ENCODE results near the gene UBQLN3. TPM values are rescaled to one million over a fixed set of nuclear protein-coding genes. Genes with fewer than 3 reads are reported as not detected.

The UBQLN3 gene
- total RNA-seq, 1 donor from 2014 or later = 0.22 TPM

DNA sequence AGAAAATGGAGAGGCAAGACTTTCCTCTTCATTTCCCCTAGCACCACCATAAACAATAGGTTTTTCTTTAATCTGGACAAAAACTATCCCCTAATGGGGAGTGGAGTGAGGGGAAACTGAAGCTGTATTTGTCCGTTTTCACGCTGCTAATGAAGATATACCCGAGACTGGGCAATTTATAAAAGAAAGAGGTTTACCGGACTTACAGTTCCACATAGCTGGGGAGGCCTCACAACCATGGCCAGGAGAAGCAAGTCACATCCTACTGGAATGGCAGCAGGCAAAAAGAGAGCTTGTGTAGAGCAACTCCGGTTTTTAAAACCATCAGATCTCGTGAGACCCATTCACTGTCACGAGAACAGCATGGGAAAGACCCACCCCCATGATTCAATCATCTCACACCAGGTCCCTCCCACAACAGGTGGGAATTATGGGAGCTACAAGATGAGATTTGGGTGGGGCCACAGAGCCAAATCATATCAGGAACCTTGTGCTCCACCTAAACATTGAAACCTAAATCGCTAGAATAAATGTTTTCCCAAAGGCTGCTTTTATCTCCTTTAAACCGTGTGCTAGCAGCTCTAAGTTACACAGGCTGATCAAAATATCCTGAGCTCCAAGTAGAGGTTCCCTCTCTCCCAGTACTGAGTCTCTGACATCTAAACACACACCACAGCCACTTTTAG lies 4.3 kb downstream of the UBQLN3 start:
- no peak for DNase-seq (ENCODE audit: low spot score)

DNA sequence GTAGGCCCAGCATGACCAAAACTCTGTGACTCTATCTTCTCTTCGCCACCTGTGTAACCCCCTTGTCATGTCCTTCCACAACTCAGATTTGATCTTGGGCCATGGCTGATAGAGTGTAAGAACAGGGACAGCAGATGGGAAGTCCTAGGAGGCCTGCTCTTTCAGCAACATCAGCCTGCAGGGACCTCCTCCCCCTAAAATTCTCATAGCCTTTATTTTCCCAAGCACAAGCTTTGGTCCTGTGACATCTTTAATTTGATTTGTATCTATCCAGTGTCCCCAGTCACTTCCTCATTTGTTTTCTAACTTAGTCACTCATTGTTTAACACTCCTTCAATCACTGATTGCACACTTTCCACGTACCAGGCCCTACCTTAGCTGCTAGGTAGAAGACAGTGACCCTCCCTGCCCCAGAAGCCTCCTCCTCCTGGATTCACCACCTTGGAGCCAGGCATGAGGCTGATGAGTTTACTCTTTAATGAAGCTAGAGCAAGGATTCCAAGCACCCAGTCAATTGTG lies 5.3 kb downstream of the UBQLN3 start:
- DNase-seq (ENCODE audit: low spot score) = no peak

DNA sequence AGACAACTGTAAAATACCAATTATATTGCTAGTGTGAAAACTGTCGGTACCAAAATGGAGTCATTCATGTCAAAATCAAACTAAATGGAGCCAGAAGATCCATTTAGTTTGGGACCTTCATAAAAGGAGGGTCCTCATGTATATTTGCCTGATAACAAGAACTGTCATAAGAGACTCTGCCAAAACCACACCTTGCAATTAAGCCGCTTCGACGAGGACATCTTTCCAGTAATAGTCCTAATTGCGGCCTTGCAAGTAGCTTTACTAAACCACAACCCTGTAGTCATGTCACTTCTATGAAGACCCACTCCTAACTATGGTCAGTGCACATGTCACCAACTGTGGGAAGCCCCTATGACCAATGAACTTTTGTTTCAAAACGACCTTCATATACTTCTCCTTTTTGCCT lies 9.4 kb downstream of the UBQLN3 start:
- no peak for DNase-seq (ENCODE audit: low spot score)

DNA sequence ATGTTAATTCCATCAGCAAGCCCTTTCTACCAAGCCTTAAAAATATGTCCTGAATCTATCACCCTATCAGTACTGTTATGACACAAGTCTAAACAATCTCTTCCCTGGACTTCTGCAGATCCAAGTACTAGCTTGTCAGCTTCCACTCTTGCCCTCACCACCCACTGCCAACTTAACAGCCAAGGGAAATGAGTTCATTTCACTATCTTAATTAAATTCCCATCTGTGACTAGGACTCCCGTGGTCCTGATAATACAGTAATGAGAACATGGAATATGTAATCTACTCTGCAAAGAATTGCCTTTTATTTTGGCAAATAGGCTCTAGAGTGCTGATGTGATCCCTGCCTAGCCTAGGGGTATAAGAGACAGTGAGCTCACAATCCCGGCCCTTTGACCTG lies 10.1 kb downstream of the UBQLN3 start:
- no peak for DNase-seq (ENCODE audit: low spot score)

- DNase-seq (ENCODE audit: low spot score) = no peak
Observed at GRCh38 chr11:5489576-5490357, 20.0 kb downstream of the UBQLN3 start.

DNA sequence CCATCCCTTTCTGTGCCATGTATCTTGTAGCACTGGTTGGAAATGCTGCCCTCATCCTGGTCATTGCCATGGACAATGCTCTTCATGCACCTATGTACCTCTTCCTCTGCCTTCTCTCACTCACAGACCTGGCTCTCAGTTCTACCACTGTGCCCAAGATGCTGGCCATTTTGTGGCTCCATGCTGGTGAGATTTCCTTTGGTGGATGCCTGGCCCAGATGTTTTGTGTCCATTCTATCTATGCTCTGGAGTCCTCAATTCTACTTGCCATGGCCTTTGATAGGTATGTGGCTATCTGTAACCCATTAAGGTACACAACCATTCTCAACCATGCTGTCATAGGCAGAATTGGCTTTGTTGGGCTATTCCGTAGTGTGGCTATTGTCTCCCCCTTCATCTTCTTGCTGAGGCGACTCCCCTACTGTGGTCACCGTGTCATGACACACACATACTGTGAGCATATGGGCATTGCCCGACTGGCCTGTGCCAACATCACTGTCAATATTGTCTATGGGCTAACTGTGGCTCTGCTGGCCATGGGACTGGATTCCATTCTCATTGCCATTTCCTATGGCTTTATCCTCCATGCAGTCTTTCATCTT lies 20.9 kb downstream of the UBQLN3 start:
- DNase-seq (ENCODE audit: low spot score) = no peak

DNA sequence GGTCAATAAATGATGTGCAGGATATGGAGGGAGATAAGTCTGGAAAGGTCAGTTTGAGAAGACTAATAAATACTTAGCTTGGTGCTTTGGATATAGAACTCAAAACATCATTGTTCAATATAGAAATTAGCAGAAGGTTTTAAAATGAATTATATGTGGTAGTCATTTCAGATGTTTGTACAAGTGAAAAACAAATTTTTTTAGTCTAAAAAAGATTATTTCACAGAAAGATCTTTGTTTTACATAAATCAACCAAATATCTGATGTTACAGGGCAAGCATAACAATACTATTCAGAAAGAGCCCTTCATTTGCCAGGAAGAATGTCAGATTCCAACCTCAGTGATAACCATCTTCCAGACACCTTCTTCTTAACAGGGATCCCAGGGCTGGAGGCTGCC lies 21.4 kb downstream of the UBQLN3 start, which contains the start of gene OR52D1:
Gene OR52D1 (plus strand): TSS at position 301 of the 400 bp plus-strand sequence. CDS start 22 bp downstream, at position 323.
- no peak for DNase-seq (ENCODE audit: low spot score)

DNA sequence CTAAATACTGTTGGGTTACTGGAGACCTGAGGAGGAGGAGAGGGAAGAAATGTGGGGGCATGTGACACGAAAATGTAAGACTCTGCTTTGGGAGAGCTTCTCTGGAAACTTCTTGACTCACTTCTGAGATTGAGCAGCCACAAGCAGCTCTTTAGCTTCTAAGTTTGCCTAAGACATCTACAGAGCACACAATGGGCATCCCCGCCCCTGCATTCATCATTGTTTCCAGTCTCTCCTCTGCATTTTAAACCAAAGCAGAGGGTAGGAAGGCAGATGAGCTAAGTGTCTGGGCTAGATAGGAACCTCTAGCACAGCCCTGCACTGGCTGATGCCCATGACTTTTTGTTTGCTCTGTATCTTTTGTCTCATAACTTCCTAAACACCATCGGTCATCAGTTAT lies 23.3 kb downstream of the UBQLN3 start:
- no peak for DNase-seq (ENCODE audit: low spot score)

DNA sequence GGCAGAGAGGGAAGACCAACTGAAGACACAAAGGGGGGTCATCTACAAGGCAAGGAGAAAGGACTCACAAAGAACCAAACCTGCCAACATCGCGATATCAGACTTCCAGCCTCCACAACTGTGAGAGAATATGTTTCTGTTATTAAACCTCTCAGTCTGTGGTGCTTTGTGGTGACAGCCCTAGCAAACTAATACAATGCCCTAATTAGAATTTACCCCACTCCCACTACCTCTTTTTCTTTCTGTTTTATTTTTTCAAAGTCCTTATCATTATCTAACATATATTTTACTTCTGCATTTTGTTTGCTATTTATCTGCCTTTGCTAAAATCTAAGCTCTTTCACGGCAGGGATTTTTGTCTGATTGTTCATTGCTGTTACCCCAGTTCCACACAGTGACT lies 23.8 kb downstream of the UBQLN3 start:
- no peak for DNase-seq (ENCODE audit: low spot score)

- DNase-seq (ENCODE audit: low spot score) = no peak
Observed at GRCh38 chr11:5476186-5476819, 33.5 kb downstream of the UBQLN3 start.

- no peak for DNase-seq (ENCODE audit: low spot score)
Observed at GRCh38 chr11:5473921-5474320, 35.8 kb downstream of the UBQLN3 start.

DNA sequence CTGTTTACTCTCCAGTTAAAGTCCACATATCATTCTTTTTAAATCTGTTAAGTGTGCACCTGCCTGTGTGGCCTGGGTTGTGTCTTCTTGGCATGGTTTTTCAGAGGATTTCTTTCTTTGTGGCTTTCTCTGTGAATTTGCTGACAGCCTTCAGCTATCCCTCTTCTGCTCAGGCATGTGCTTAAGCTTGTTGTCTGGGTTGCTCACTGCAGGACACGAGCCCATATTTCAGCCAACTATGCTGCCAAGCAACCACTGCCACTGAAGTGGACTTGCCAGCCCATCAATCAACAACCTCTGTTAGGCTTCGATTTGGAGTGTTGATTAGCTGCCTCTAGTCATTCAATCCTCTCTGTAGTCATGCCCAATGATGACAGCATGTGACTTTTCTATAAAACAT lies 42.2 kb downstream of the UBQLN3 start:
- no peak for DNase-seq (ENCODE audit: low spot score)

- no peak for DNase-seq (ENCODE audit: low spot score)
Observed at GRCh38 chr11:5460983-5461621, 48.7 kb downstream of the UBQLN3 start.

Other genes with a start within 250 kb of the UBQLN3 start
- not detected for gene HBE1, start 240.0 kb downstream of the UBQLN3 start, total RNA-seq
- gene OR51B4, start 208.0 kb downstream of the UBQLN3 start, total RNA-seq = not detected
- not detected for gene OR51B2, start 185.7 kb downstream of the UBQLN3 start, total RNA-seq
- not detected for gene OR51B5, start 166.4 kb downstream of the UBQLN3 start, total RNA-seq
- not detected for gene OR51B6, start 158.4 kb downstream of the UBQLN3 start, total RNA-seq
- gene OR51M1, start 126.1 kb downstream of the UBQLN3 start, total RNA-seq = not detected
- not detected for gene OR51Q1, start 87.8 kb downstream of the UBQLN3 start, total RNA-seq
- not detected for gene OR51I1, start 68.4 kb downstream of the UBQLN3 start, total RNA-seq
- gene OR51I2, start 60.6 kb downstream of the UBQLN3 start, total RNA-seq = not detected
- not detected for gene OR52D1, start 21.3 kb downstream of the UBQLN3 start, total RNA-seq
- gene UBQLNL, start 6.7 kb upstream of the UBQLN3 start, total RNA-seq = 0.19 TPM
- not detected for gene OR52H1, start 38.6 kb upstream of the UBQLN3 start, total RNA-seq
- not detected for gene OR52B6, start 70.9 kb upstream of the UBQLN3 start, total RNA-seq
- gene TRIM6, start 86.7 kb upstream of the UBQLN3 start, total RNA-seq = 1.4 TPM
- gene TRIM34, start 115.0 kb upstream of the UBQLN3 start, total RNA-seq = 6.1 TPM
- gene TRIM5, start 175.1 kb upstream of the UBQLN3 start, total RNA-seq = 17.7 TPM
- gene TRIM22, start 179.8 kb upstream of the UBQLN3 start, total RNA-seq = 58.5 TPM
- not detected for gene OR56B1, start 226.5 kb upstream of the UBQLN3 start, total RNA-seq
- gene OR52N4, start 244.3 kb upstream of the UBQLN3 start, total RNA-seq = not detected